DOHH2 (cell line): ENCODE results near the gene MCF2L2.
"Not testable (repeated sequence)": the region's sequence is repeated elsewhere in the genome, so short reads cannot be mapped to it uniquely, and the experiment has no call there.

Experiments used
- EZH2phosphoT487 ChIP-seq: fragments of 200-600 bp; sonication (generic); IDR thresholded peaks from 2 replicates; pipeline ENCODE4 v1.6.1; 2017; ENCODE audit warnings: borderline replicate concordance, mild to moderate bottlenecking, antibody characterized with exemption, low read length, moderate library complexity, mixed read lengths
- TF ChIP-seq, protein P1 (sequence below): fragments of 200-600 bp; sonication (generic); IDR thresholded peaks from one replicate; pipeline ENCODE4 v1.5.1; 2014; ENCODE audit warnings: antibody characterized with exemption, mild to moderate bottlenecking, low read depth, low read length; ENCODE audit not compliant: poor library complexity, severe bottlenecking

DNA sequence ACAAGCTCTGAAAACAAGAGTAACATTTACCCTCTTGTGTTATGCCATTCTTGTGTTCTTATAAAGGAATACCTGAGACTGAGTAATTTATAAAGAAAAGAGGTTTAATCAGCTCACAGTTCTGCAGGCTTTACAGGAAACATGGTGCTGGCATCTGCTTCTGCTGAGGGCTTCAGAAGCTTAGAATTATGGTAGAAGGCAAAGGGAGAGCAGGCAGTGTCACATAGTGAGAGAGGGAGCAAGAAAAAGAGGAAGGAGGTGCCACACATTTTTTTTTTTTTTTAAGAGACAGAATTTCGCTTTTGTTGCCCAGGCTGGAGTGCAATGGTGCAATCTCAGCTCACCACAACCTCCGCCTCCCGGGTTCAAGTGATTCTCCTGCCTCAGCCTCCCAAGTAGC, 12.1 kb upstream of the MCF2L2 start:
- TF ChIP-seq, protein P1, sequence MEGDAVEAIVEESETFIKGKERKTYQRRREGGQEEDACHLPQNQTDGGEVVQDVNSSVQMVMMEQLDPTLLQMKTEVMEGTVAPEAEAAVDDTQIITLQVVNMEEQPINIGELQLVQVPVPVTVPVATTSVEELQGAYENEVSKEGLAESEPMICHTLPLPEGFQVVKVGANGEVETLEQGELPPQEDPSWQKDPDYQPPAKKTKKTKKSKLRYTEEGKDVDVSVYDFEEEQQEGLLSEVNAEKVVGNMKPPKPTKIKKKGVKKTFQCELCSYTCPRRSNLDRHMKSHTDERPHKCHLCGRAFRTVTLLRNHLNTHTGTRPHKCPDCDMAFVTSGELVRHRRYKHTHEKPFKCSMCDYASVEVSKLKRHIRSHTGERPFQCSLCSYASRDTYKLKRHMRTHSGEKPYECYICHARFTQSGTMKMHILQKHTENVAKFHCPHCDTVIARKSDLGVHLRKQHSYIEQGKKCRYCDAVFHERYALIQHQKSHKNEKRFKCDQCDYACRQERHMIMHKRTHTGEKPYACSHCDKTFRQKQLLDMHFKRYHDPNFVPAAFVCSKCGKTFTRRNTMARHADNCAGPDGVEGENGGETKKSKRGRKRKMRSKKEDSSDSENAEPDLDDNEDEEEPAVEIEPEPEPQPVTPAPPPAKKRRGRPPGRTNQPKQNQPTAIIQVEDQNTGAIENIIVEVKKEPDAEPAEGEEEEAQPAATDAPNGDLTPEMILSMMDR: not testable (repeated sequence)
- TF ChIP-seq EZH2phosphoT487: not testable (repeated sequence)
